ENCODE results near the gene RAP2A.

DNA sequence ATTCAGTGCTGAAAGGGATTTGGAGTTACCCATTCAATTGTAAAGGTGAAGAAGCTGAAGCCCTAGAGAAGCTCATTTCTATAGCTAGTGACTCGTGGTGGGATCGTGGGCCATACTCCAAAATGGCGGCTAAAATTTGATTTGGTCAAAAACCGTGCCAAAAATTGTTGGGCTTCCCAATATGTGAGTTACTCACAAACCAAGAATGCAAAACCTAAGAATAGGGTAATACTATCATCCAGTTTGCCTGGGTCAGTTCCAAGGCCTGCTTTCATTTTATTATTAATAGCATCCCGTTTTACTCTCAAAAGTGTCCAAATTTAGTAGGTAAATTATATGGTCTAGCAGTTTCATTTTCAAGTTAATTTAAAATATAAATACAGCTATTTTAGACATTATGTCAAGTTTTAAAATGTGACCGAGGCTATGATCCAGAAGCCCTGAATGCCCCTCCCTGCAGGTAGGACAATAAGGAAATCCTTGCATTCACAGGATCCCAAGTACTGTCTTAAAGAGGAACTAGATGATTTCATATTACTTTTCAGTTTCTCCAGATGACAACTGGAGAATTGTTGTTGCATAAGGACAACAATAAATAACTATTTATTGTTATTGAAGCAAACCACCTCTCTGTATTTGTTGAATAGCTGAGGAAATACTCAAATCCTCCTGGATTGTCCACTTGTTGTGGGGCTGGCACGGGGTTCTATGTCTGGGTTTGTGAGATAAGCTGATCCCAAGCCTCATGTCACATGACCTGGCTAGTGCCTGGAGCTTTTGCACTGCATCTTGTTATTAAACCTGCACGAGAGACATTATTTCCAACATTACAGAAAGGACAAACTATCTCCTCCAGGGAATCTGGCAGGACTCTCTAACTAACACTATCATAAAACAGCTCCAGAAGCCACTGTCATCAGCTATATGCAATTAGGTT, 11.6 kb upstream of the RAP2A start:
- TF ChIP-seq TAF1 (IDR thresholded peaks at IDR 0.05; ENCODE audit: borderline replicate concordance, insufficient read depth, low read length) (no peak), POLR2AphosphoS5 (IDR thresholded peaks at IDR 0.05; ENCODE audit: low read depth, low read length) (no peak), SIN3A (IDR thresholded peaks at IDR 0.05; ENCODE audit: borderline replicate concordance, insufficient read depth, low read length) (no peak), FOXP2 (optimal IDR thresholded peaks at IDR 0.05; ENCODE audit: borderline replicate concordance, extremely low read depth, extremely low read length, insufficient read depth) (no peak)

Measured in PFSK-1 (cell line).